Measurements from ENCODE around the gene DECR2.

- TF ChIP-seq HIVEP1 (CRISPR knock-in tag; IDR thresholded peaks at IDR 0.05) (no peak), CHD4 (IDR thresholded peaks at IDR 0.05; ENCODE audit: insufficient read depth, insufficient replicate concordance, low read depth, low read length, poor library complexity, severe bottlenecking) (no peak), FIP1L1 (IDR thresholded peaks at IDR 0.05; ENCODE audit: low read depth, low read length, poor library complexity, severe bottlenecking) (no peak), ZNF511 (CRISPR knock-in tag; IDR thresholded peaks at IDR 0.05) (no peak), EZH2 (IDR thresholded peaks at IDR 0.05; ENCODE audit: borderline replicate concordance, low read depth, low read length) (no peak), POLR2A (conservative IDR thresholded peaks at IDR 0.05) (no peak)
Observed at GRCh38 chr16:457732-458400, 56.2 kb downstream of the DECR2 start.

All from K562 (cell line).